Activated naive CD8-positive, alpha-beta T cell (primary cell): ENCODE data around the gene CAV3.

Experiments used
- H3K27ac Mint-ChIP-seq: one replicate; pipeline ENCODE4 v1.8.0; 2021; ENCODE audit warnings: mixed read lengths
- H3K27me3 Mint-ChIP-seq: one replicate; pipeline ENCODE4 v1.8.0; 2021; ENCODE audit warnings: mixed read lengths
- H3K36me3 Mint-ChIP-seq: one replicate; pipeline ENCODE4 v1.8.0; 2021; ENCODE audit warnings: mixed read lengths
- H3K4me1 Mint-ChIP-seq: one replicate; pipeline ENCODE4 v1.8.0; 2021; ENCODE audit warnings: low read depth, mixed read lengths
- H3K4me3 Mint-ChIP-seq: one replicate; pipeline ENCODE4 v1.8.0; 2021; ENCODE audit warnings: mild to moderate bottlenecking, mixed read lengths
- H3K9me3 Mint-ChIP-seq: one replicate; pipeline ENCODE4 v1.8.0; 2021; ENCODE audit warnings: low read depth, mixed read lengths

The CAV3 gene

GRCh38 chr3:8784676-8785435 is 51.3 kb downstream of the CAV3 start:
- H3K27ac Mint-ChIP-seq, result no peak overlapping the region
- H3K27me3 Mint-ChIP-seq, result no peaks in the 10 kb centered on the region
- H3K9me3 Mint-ChIP-seq, result peaks cover 9% of the 10 kb centered on the region
- no peak overlapping the region for H3K4me3 Mint-ChIP-seq
- no peaks in the 10 kb centered on the region for H3K36me3 Mint-ChIP-seq
- no peaks in the 10 kb centered on the region for H3K4me1 Mint-ChIP-seq

GRCh38 chr3:8790529-8790928 is 56.9 kb downstream of the CAV3 start:
- H3K27me3 Mint-ChIP-seq, result no peaks in the 10 kb centered on the region

GRCh38 chr3:8793242-8793641 is 59.6 kb downstream of the CAV3 start:
- H3K4me3 Mint-ChIP-seq, result no peak overlapping the region
- H3K4me1 Mint-ChIP-seq, result no peaks in the 10 kb centered on the region
- H3K36me3 Mint-ChIP-seq, result peaks cover 5% of the 10 kb centered on the region
- H3K9me3 Mint-ChIP-seq, result peaks cover 14% of the 10 kb centered on the region
- H3K27ac Mint-ChIP-seq, result no peak overlapping the region
- no peaks in the 10 kb centered on the region for H3K27me3 Mint-ChIP-seq

More at GRCh38 chr3:8790529-8790928, 56.9 kb downstream of the CAV3 start:
- Mint-ChIP-seq H3K9me3 (peaks cover 14% of the 10 kb centered on the region), H3K4me3 (no peak overlapping the region), H3K4me1 (no peaks in the 10 kb centered on the region), H3K27ac (no peak overlapping the region), H3K36me3 (peaks cover 5% of the 10 kb centered on the region)

- no peak overlapping the region for H3K27ac Mint-ChIP-seq
- no peaks in the 10 kb centered on the region for H3K27me3 Mint-ChIP-seq
- peaks cover 9% of the 10 kb centered on the region for H3K9me3 Mint-ChIP-seq
- no peak overlapping the region for H3K4me3 Mint-ChIP-seq
- H3K36me3 Mint-ChIP-seq, result peaks cover 5% of the 10 kb centered on the region
- no peaks in the 10 kb centered on the region for H3K4me1 Mint-ChIP-seq
Measured at GRCh38 chr3:8794247-8794646, 60.6 kb downstream of the CAV3 start.
